ENCODE data around the gene PCDH19.
"Not testable (repeated sequence)": the region's sequence is repeated elsewhere in the genome, so short reads cannot be mapped to it uniquely, and the experiment has no call there.

The PCDH19 gene

GRCh38 chrX:100409610-100410590 is at the start of gene PCDH19:
PCDH19 (minus strand) TSS chrX:100410273; CDS start chrX:100408597, 1,676 bp downstream.
- ATAC-seq: peak; percentile 86
- TF ChIP-seq RARB (CRISPR knock-in tag; IDR thresholded peaks at IDR 0.05): no peak
- no peak for TF ChIP-seq ZFP3 (CRISPR knock-in tag; IDR thresholded peaks at IDR 0.05)
- no peak for TF ChIP-seq ZNF70 (CRISPR knock-in tag; IDR thresholded peaks at IDR 0.05)
- TF ChIP-seq ESRRG (CRISPR knock-in tag; IDR thresholded peaks at IDR 0.05): no peak
- TF ChIP-seq ARNTL (CRISPR knock-in tag; IDR thresholded peaks at IDR 0.05; ENCODE audit: borderline replicate concordance, low read depth): no peak
- TF ChIP-seq PPARA (CRISPR knock-in tag; IDR thresholded peaks at IDR 0.05; ENCODE audit: borderline replicate concordance): no peak
- TF ChIP-seq CSRNP3 (CRISPR knock-in tag; IDR thresholded peaks at IDR 0.05): no peak

- no peak for TF ChIP-seq BACH2 (CRISPR knock-in tag; IDR thresholded peaks at IDR 0.05; ENCODE audit: borderline replicate concordance)
- TF ChIP-seq CSDC2 (CRISPR knock-in tag; IDR thresholded peaks at IDR 0.05): no peak
- no peak for TF ChIP-seq OSR1 (CRISPR knock-in tag; IDR thresholded peaks at IDR 0.05)
- TF ChIP-seq SNAI2 (CRISPR knock-in tag; IDR thresholded peaks at IDR 0.05): no peak
- no peak for TF ChIP-seq ZNF70 (CRISPR knock-in tag; IDR thresholded peaks at IDR 0.05)
- ATAC-seq: no peak
These were observed 39.9 kb upstream of the PCDH19 start for GRCh38 chrX:100449696-100450608.

- TF ChIP-seq CREB5 (CRISPR knock-in tag; IDR thresholded peaks at IDR 0.05; ENCODE audit: low read depth): no peak
- peak; percentile 88 for ATAC-seq
These were observed 37.8 kb upstream of the PCDH19 start for GRCh38 chrX:100447655-100448397.

- no peak for ATAC-seq
These were observed 35.5 kb upstream of the PCDH19 start for GRCh38 chrX:100445593-100445992.

GRCh38 chrX:100441321-100441720 is 31.2 kb upstream of the PCDH19 start:
- ATAC-seq: not testable (repeated sequence)

More at GRCh38 chrX:100445593-100445992, 35.5 kb upstream of the PCDH19 start:
- no peak for TF ChIP-seq GLIS3 (CRISPR knock-in tag; IDR thresholded peaks at IDR 0.05)
- TF ChIP-seq ZNF8 (CRISPR knock-in tag; IDR thresholded peaks at IDR 0.05): no peak
- TF ChIP-seq TSHZ2 (CRISPR knock-in tag; IDR thresholded peaks at IDR 0.05): no peak

- ATAC-seq: no peak
- TF ChIP-seq ZNF70 (CRISPR knock-in tag; IDR thresholded peaks at IDR 0.05): no peak
- TF ChIP-seq ZNF8 (CRISPR knock-in tag; IDR thresholded peaks at IDR 0.05): no peak
- TF ChIP-seq PATZ1 (CRISPR knock-in tag; IDR thresholded peaks at IDR 0.05; ENCODE audit: borderline replicate concordance): no peak
These were observed 29.9 kb upstream of the PCDH19 start for GRCh38 chrX:100440006-100440405.
